Progenitor cell of endocrine pancreas (in vitro differentiated cells): ENCODE measurements around the gene CNIH2. TPM values are rescaled to one million over a fixed set of nuclear protein-coding genes. Genes with fewer than 3 reads are reported as not detected.

Experiments
- DNase-seq: peaks from one replicate; pipeline ENCODE4 v3.0.0; 2021; ENCODE audit warnings: low spot score; ENCODE audit not compliant: unreplicated experiment
- H3K27ac Mint-ChIP-seq: 2 replicates; pipeline ENCODE4 v1.8.0; 2021; ENCODE audit warnings: mild to moderate bottlenecking, moderate library complexity, mixed read lengths
- H3K27me3 Mint-ChIP-seq: 2 replicates; pipeline ENCODE4 v1.8.0; 2021; ENCODE audit warnings: mixed read lengths
- H3K36me3 Mint-ChIP-seq: 2 replicates; pipeline ENCODE4 v1.8.0; 2022; ENCODE audit warnings: mixed read lengths; ENCODE audit not compliant: insufficient read depth
- H3K4me1 Mint-ChIP-seq: 2 replicates; pipeline ENCODE4 v1.8.0; 2021; ENCODE audit warnings: low read depth, mixed read lengths
- H3K4me3 Mint-ChIP-seq: 2 replicates; pipeline ENCODE4 v1.8.0; 2021; ENCODE audit warnings: low read depth, mild to moderate bottlenecking, moderate library complexity, mixed read lengths
- H3K9me3 Mint-ChIP-seq: 2 replicates; pipeline ENCODE4 v1.8.0; 2021; ENCODE audit warnings: low read depth, mixed read lengths
- CTCF ChIP-seq: fragments of 200-600 bp; sonication (generic); IDR thresholded peaks from one replicate; pipeline ENCODE4 v1.5.0; 2021; ENCODE audit warnings: antibody characterized with exemption, mild to moderate bottlenecking; ENCODE audit not compliant: unreplicated experiment
- total RNA-seq: library from RNA; stranded (reverse); gene quantifications from 2 replicates; pipeline ENCODE4 v1.2.1, GENCODE V29; 2021

CNIH2 gene
- total RNA-seq, 1 donor from 2014 or later, result 21.3 TPM

- peaks cover 18% of the 10 kb centered on the region for H3K4me1 Mint-ChIP-seq
- H3K36me3 Mint-ChIP-seq, result no peaks in the 10 kb centered on the region
- no peak for DNase-seq
- H3K27ac Mint-ChIP-seq, result no peak overlapping the region
- H3K9me3 Mint-ChIP-seq, result no peaks in the 10 kb centered on the region
- H3K27me3 Mint-ChIP-seq, result peaks cover 39% of the 10 kb centered on the region
- no peak for TF ChIP-seq CTCF
- peak overlapping the region; percentile 48 for H3K4me3 Mint-ChIP-seq
These were observed 14.8 kb downstream of the CNIH2 start for GRCh38 chr11:66292543-66293332.

GRCh38 chr11:66293352-66293751 is 15.4 kb downstream of the CNIH2 start:
- Mint-ChIP-seq H3K9me3 (no peaks in the 10 kb centered on the region), H3K27me3 (peaks cover 42% of the 10 kb centered on the region), H3K4me3 (no peak overlapping the region), H3K27ac (no peak overlapping the region), H3K4me1 (peaks cover 15% of the 10 kb centered on the region), H3K36me3 (no peaks in the 10 kb centered on the region)
- no peak for TF ChIP-seq CTCF
- DNase-seq, result no peak

DNA sequence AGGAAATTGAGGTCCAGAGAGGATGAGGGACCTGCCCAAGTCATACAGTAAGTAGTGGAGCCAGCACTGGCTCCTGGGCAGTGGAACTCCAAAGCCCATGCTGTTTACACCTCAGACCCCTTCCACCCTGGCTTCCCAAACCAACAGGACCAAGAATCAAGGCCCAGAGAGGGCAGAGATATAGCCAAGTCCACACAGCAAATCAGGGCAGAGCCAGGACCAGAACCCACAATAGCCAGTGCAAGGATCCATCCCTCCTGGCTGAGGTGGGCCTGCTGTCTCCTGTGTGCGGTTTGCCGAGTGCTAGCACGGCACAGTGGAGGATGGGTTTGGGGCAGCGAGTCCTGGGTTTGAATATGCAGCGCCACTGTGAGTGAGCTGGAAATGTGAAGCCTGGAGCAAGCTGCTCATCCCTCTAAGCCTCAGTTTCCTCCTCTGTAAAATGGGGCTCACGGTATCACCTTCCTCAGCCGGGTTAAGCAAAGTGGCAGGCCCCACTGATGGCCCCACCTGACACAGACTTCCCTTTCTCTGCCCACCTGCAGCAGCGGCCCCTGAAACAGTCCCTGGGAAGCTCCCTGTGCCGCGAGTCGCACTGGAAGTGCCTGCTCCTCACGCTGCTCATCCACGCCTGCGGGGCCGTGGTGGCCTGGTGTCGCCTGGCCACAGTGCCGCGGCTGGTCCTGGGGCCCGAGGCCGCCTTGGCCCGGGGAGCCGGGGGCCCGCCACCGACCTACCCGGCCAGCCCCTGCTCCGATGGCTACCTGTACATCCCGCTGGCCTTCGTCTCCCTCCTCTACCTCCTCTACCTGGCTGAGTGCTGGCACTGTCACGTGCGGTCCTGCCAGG is 16.0 kb downstream of the CNIH2 start:
- no peak overlapping the region for H3K4me3 Mint-ChIP-seq
- no peaks in the 10 kb centered on the region for H3K36me3 Mint-ChIP-seq
- peaks cover 15% of the 10 kb centered on the region for H3K4me1 Mint-ChIP-seq
- no peak for TF ChIP-seq CTCF
- H3K9me3 Mint-ChIP-seq, result no peaks in the 10 kb centered on the region
- no peak for DNase-seq
- H3K27me3 Mint-ChIP-seq, result peaks cover 43% of the 10 kb centered on the region
- no peak overlapping the region for H3K27ac Mint-ChIP-seq

GRCh38 chr11:66294626-66295620 is 16.9 kb downstream of the CNIH2 start:
- H3K27me3 Mint-ChIP-seq, result peaks cover 48% of the 10 kb centered on the region
- no peak overlapping the region for H3K27ac Mint-ChIP-seq
- peaks cover 8% of the 10 kb centered on the region for H3K4me1 Mint-ChIP-seq
- no peak overlapping the region for H3K4me3 Mint-ChIP-seq
- no peak for TF ChIP-seq CTCF
- H3K9me3 Mint-ChIP-seq, result no peaks in the 10 kb centered on the region
- no peaks in the 10 kb centered on the region for H3K36me3 Mint-ChIP-seq
- DNase-seq, result no peak
